Glutamatergic neuron (in vitro differentiated cells): Measurements from ENCODE around the gene JPH3. TPM values are rescaled to one million over a fixed set of nuclear protein-coding genes. Genes with fewer than 3 reads are reported as not detected.

Experiments used
- DNase-seq: peaks from one replicate; pipeline ENCODE4 v3.0.0; 2022
- H3K27ac Mint-ChIP-seq: one replicate; pipeline ENCODE4 v1.8.0; 2020; ENCODE audit warnings: mild to moderate bottlenecking, mixed read lengths, inconsistent platforms; ENCODE audit not compliant: unreplicated experiment
- H3K27me3 Mint-ChIP-seq: one replicate; pipeline ENCODE4 v1.8.0; 2020; ENCODE audit warnings: mild to moderate bottlenecking, moderate library complexity, mixed read lengths, inconsistent platforms; ENCODE audit not compliant: unreplicated experiment
- H3K36me3 Mint-ChIP-seq: one replicate; pipeline ENCODE4 v1.8.0; 2020; ENCODE audit warnings: mild to moderate bottlenecking, mixed read lengths, inconsistent platforms; ENCODE audit not compliant: unreplicated experiment
- H3K4me1 Mint-ChIP-seq: one replicate; pipeline ENCODE4 v1.8.0; 2020; ENCODE audit warnings: mild to moderate bottlenecking, low read depth, mixed read lengths, inconsistent platforms; ENCODE audit not compliant: unreplicated experiment
- H3K4me3 Mint-ChIP-seq: one replicate; pipeline ENCODE4 v1.8.0; 2020; ENCODE audit warnings: mild to moderate bottlenecking, mixed read lengths, inconsistent platforms; ENCODE audit not compliant: unreplicated experiment
- H3K9me3 Mint-ChIP-seq: one replicate; pipeline ENCODE4 v1.8.0; 2020; ENCODE audit warnings: mild to moderate bottlenecking, moderate library complexity, mixed read lengths, inconsistent platforms; ENCODE audit not compliant: unreplicated experiment
- total RNA-seq: library from RNA; stranded (reverse); fragmentation: NEBNext Ultra II Directional; extraction: Animal tissue kit (Norgen Biotek cat#: 25700); gene quantifications from one replicate; pipeline ENCODE4 v1.2.1, GENCODE V29; 2021; ENCODE audit not compliant: unreplicated experiment
- TF ChIP-seq, protein P1 (sequence below): fragments of 200-600 bp; sonication (generic); IDR thresholded peaks from one replicate; pipeline ENCODE4 v1.5.0; 2021; ENCODE audit not compliant: partially characterized antibody, unreplicated experiment

The JPH3 gene
- total RNA-seq, 1 donor from 2014 or later, result 10.5 TPM

DNA sequence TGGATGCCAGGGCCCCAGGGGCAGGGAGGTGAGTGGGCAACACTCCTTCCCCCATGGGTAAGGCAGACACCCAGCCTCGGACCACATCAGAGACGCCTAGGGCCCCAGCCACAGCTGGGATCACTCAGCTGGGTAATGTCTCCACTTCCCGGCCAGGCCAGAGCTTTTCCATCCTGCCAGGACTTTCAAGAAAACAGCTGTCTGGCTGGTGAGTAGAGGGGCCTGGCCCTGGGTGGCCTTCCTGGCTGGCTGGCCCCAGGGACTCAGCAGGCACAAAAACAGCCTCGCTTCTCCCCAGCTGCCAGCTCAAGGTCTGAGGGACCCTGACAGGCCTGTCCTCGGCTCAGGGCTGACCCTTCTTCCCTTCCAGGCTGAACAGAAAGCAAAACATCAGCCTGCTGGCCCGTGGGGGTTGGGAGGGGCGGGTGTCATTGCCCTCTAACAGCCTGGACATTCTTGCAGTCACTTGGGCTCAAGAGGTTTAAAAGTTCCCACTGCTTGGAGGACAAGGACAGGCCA, 45.3 kb upstream of the JPH3 start:
- Mint-ChIP-seq H3K4me1 (peaks cover 1% of the 10 kb centered on the region), H3K27me3 (peaks cover 14% of the 10 kb centered on the region), H3K36me3 (peaks cover 6% of the 10 kb centered on the region), H3K4me3 (no peak overlapping the region), H3K9me3 (peaks cover 4% of the 10 kb centered on the region), H3K27ac (no peak overlapping the region)
- no peak for DNase-seq
- TF ChIP-seq, protein P1, sequence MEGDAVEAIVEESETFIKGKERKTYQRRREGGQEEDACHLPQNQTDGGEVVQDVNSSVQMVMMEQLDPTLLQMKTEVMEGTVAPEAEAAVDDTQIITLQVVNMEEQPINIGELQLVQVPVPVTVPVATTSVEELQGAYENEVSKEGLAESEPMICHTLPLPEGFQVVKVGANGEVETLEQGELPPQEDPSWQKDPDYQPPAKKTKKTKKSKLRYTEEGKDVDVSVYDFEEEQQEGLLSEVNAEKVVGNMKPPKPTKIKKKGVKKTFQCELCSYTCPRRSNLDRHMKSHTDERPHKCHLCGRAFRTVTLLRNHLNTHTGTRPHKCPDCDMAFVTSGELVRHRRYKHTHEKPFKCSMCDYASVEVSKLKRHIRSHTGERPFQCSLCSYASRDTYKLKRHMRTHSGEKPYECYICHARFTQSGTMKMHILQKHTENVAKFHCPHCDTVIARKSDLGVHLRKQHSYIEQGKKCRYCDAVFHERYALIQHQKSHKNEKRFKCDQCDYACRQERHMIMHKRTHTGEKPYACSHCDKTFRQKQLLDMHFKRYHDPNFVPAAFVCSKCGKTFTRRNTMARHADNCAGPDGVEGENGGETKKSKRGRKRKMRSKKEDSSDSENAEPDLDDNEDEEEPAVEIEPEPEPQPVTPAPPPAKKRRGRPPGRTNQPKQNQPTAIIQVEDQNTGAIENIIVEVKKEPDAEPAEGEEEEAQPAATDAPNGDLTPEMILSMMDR, result no peak

DNA sequence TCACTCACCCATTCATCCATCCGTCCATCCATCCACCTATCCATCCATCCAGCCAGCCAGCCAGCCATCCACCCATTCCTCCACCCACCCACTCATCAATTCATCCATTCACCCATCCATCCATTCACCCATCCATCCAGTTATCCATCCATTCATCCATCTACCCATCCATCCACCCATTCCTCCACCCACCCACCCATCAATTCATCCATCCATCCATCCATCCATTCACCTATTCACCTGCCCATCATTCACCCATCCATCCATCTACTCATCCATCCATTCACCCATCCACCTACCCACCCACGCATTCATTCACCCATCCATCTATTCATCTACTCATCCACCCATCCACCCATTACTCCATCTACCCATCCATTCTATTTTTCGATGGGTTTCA, 43.6 kb upstream of the JPH3 start:
- TF ChIP-seq, protein P1, result no peak
- H3K27ac Mint-ChIP-seq, result no peak overlapping the region
- no peak for DNase-seq
- no peak overlapping the region for H3K4me3 Mint-ChIP-seq
- H3K9me3 Mint-ChIP-seq, result peaks cover 5% of the 10 kb centered on the region
- peaks cover 6% of the 10 kb centered on the region for H3K36me3 Mint-ChIP-seq
- peaks cover 9% of the 10 kb centered on the region for H3K27me3 Mint-ChIP-seq
- H3K4me1 Mint-ChIP-seq, result peaks cover 1% of the 10 kb centered on the region

DNA sequence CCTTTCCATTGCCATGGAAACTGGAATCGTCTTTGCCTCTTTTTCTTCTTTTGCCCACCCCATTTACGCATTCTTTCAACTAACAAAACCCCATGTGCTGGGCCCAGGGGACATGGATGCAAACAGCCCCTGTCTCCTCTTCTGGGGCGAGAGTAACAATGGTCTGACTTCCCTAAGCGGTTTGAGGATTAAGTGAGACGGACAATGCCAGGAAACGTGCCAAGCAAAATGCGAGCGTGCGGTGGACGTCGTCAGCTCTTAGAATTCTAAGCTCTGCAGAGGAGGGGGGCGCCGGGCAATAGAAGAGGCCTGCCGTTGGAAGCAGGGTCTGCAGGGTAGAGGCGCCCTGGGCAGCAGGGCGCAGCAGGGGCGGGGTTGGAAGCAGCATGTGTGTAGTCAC, 42.4 kb upstream of the JPH3 start:
- Mint-ChIP-seq H3K9me3 (peaks cover 6% of the 10 kb centered on the region), H3K27me3 (peaks cover 14% of the 10 kb centered on the region), H3K4me3 (no peak overlapping the region), H3K4me1 (peaks cover 1% of the 10 kb centered on the region), H3K27ac (no peak overlapping the region), H3K36me3 (no peaks in the 10 kb centered on the region)
- TF ChIP-seq, protein P1, result no peak
- DNase-seq, result no peak

DNA sequence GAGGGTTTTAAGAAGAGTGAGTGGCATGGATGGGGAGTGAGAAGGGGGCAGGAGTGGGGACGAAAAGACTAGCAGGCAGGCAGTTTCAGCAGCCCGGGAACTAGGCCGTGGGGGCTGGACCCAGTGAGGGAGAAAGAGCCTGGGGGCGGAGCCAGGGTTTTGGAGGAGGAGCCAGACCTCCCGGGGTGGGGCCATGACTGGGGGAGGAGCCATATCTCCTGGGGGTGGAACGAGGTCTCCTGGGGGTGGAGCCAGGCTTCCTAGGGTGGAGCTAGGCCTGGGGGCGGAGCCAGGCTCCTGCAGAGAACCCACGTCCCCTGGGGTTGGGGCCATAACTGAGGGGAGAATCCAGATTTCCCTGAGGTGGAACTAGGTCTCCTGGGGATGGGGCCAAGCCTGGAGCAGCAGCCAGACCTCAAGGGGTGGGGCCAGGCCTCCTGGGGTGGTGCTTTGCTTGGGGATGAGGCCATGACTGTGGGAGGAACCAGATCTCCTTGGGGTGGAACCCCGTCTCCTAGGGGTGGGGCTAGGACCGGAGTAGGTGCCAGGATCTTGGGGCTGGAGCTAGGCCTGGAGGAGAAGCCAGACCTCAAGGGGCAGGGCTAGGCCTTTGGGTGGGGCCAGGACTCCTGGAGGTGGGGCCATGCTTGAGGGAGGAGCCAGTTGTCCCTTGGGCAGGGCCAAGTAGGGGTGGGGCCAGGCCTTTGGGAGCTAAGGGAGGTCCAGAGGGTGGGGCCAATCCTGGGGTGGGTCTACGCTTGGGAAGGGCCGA, 41.7 kb upstream of the JPH3 start:
- Mint-ChIP-seq H3K9me3 (peaks cover 6% of the 10 kb centered on the region), H3K27ac (no peak overlapping the region), H3K36me3 (no peaks in the 10 kb centered on the region), H3K4me3 (no peak overlapping the region), H3K27me3 (peaks cover 14% of the 10 kb centered on the region), H3K4me1 (peaks cover 1% of the 10 kb centered on the region)
- TF ChIP-seq, protein P1, result no peak
- DNase-seq, result no peak

DNA sequence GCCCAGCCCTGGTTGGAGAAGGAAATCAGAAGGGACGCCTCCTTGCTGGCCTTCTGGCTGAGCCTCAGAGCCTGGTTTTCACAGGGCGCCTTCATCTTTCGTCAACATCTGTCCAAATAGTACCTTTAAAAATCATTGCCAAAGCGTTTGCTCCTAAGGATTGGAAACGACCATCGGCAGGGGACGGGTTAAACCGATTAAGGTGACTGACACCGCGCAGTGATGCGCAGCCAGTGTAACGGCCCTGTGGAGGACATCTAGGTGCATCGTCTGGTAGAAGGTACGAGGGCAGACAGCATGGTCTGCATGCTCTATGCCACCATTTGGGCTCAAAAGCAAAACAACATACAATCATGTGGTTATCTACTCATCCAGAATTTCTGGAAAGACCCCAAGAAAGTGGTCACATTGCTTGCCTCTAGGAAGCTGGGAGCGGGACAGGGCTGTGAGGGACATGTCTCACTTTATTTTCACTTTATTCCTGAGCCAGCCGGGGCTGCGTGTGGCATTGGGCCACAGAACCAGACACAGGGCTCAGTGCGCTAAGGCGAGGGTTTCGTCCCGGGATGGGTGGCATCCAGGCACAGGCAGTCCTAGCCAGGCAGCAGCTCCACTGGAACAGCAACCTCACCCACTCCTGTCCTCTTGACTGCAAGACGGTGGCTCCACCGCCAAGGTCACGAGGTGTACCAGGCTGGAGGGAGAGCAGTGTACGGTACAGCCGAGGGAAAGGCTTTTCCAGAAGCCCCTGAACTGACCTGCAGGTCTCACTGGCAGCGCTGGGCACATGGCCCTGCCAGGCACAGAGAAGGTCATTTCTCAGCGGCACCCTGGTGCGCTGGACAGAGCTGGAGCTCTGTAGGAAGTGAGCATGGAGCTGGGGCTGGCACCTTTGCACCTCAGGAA, 40.9 kb upstream of the JPH3 start:
- peaks cover 14% of the 10 kb centered on the region for H3K27me3 Mint-ChIP-seq
- peaks cover 1% of the 10 kb centered on the region for H3K4me1 Mint-ChIP-seq
- H3K27ac Mint-ChIP-seq, result no peak overlapping the region
- no peaks in the 10 kb centered on the region for H3K36me3 Mint-ChIP-seq
- H3K9me3 Mint-ChIP-seq, result peaks cover 6% of the 10 kb centered on the region
- H3K4me3 Mint-ChIP-seq, result no peak overlapping the region
- no peak for DNase-seq
- TF ChIP-seq, protein P1, result no peak
